ENCODE measurements around the gene UNC119.

DNA sequence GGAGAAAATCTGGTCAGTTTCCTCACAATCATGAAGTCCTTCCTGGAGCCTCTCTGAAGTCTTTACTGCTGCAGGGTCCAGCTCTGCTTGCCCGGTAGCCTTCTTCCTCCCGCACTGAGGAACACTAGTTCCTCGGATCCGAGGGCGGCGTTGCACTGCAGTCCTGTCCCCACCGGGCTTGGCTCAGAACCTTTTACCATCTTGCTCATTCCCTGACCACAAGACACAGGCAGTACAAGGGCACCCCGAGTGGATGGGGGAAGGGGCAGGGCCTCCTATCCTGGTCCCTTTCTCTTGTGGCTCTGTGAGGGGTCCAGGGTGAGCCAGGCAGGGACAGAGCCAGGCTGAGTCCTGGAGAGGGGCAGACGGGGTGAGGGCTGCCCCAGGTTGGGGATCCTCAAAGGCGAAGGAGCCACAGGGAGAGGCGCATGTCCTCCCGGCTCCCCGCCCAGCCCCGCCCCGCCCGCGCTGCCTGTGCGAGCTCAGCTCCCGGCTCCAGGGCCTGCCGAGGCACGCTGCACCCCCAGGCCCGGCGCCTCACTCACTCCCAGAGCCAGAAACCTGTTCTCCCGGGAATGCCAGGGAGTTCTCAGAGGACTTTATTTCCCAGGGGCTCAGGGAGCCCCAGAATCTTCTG is 44.7 kb downstream of the UNC119 start:
- TF ChIP-seq, protein P1, sequence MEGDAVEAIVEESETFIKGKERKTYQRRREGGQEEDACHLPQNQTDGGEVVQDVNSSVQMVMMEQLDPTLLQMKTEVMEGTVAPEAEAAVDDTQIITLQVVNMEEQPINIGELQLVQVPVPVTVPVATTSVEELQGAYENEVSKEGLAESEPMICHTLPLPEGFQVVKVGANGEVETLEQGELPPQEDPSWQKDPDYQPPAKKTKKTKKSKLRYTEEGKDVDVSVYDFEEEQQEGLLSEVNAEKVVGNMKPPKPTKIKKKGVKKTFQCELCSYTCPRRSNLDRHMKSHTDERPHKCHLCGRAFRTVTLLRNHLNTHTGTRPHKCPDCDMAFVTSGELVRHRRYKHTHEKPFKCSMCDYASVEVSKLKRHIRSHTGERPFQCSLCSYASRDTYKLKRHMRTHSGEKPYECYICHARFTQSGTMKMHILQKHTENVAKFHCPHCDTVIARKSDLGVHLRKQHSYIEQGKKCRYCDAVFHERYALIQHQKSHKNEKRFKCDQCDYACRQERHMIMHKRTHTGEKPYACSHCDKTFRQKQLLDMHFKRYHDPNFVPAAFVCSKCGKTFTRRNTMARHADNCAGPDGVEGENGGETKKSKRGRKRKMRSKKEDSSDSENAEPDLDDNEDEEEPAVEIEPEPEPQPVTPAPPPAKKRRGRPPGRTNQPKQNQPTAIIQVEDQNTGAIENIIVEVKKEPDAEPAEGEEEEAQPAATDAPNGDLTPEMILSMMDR (conservative IDR thresholded peaks at IDR 0.05; ENCODE audit: low read depth, low read length): no peak
- TF ChIP-seq EZH2 (IDR thresholded peaks at IDR 0.05; ENCODE audit: borderline replicate concordance, low read depth, low read length, poor library complexity, severe bottlenecking): no peak
